HG02981 (cell line): ENCODE results near the gene KCND2.

ENCODE experiments used
- ATAC-seq: cut with Tn5 transposase; IDR thresholded peaks from one replicate; pipeline ENCODE4 v1.9.1; 2021; ENCODE audit warnings: mild to moderate bottlenecking, moderate library complexity; ENCODE audit not compliant: unreplicated experiment

Gene KCND2

GRCh38 chr7:120307991-120308545, 35.1 kb downstream of the KCND2 start:
- ATAC-seq = no peak

- ATAC-seq = no peak
Observed at GRCh38 chr7:120311028-120311788, 38.2 kb downstream of the KCND2 start.

- ATAC-seq = no peak
Observed at GRCh38 chr7:120320218-120320961, 47.4 kb downstream of the KCND2 start.

- no peak for ATAC-seq
Observed at GRCh38 chr7:120327054-120327453, 54.1 kb downstream of the KCND2 start.

DNA sequence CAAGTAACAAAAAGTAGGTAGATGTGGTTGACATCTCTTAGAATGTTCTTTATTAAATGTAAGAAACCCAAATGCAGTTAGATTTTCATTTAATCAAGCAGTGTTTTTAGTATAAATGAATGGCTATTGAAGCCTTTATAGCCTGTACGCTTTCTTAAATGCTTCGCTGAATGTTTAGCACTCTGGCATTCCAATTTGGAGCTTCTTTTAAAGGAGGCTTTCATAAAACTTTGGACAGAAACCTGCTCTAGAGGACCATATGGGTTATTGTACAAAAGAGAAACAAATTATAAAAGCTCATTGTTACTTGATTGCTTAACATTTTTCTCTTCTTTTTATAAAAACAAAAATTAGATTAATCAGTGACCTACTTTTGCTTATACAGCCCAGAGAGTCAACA, 59.5 kb downstream of the KCND2 start:
- ATAC-seq = no peak

DNA sequence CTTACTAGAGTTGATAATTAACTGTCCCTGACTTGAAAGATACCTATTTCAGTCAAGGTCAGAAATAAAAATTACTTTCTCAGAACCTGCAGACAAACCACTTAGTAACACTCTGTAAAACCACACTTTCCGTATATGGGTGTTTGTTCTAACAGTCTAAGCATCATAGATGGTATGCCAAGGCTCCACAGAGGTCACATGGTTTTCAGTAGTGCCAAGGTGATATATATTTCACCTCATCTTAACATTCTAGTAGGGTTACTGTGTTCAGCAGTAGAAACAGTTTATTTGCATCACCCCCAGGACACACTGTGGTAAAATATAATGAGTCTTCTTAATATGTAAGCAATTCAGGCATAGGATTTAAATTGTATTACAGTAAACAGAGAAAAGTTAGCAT, 61.5 kb downstream of the KCND2 start:
- ATAC-seq = peak; percentile 96

DNA sequence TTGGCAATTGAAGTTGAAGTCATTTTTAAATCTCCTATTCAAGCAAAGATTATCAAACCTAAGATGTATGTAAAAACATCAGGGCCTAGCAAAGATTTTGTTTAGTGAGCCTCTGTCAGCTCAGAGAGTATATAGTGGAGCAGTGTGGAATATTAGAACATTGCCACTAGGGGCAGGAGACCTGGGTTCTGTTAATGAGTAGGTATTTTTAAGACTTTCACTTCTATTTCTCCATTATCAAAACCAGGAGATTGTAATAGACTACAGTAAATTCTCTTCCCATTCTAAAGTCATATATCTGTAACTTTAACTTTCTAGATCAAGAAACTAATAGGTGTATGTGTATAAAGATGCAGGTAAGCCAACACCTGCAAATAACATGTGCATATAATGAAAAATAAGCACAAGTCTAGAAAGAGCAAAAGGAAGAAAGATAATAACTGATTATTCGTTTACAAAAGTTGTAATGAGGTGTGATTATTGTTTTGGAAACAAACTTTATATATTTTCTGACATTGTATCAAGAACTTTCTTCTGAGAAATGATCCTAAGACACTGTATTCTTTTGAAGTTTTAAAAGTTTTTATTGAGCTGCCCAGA, 64.4 kb downstream of the KCND2 start:
- ATAC-seq = peak; percentile 44

DNA sequence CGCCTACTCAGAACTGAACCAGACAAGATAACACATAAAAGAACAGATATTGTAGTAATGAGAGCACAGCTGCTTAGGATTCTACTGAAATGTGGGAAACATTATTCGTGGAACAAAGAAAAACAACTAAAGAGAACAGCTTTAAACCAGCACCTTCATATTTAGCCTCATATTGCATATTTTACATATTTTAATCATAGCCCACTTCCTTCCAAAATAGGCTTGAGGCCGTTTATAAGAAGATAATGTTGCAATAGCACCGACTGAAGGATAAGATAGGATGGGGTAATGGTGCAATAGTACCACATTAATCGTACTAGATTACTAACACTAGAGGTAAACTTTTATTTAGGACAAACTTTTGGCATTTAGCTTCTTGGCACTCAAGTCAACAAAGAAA, 71.3 kb downstream of the KCND2 start:
- no peak for ATAC-seq

DNA sequence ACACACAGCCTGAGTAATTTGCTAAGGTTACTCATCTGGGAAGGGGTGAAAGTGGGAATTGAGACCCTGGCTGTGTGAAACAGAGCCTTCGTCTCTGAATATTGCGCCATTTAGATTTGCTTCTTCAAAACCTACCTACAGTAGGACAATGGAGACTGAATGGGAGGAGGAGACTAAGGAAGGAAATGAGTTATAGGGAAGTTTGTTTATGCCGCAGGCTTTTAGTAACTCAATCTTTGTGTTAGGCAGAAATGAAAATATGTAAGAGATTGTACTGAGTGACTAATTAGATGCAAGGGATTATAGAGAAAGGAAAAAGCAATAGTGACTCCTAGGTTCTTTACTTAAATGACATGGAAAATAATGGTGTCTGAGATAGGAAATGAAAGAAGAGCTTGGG, 80.2 kb downstream of the KCND2 start:
- ATAC-seq = no peak

GRCh38 chr7:120360918-120361317, 87.9 kb downstream of the KCND2 start:
- peak; percentile 96 for ATAC-seq

DNA sequence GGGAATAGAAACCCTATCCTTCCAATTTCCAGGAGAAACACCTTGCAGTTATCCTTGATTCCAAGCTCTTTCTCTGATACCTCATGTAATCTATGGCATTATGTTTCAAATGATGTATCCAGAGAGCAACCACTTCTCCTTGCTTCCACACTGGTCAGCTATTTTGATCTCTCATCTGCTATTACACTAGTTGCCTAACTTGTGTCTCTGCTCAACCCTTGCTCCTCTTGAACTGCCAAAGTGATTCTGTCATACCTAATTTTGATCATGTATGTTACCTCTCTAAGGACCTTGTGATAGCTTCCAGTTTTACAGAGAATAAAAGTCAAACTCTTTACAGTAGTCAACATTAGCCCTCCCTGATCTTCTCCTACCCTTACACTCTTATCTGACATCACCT, 90.4 kb downstream of the KCND2 start:
- no peak for ATAC-seq

DNA sequence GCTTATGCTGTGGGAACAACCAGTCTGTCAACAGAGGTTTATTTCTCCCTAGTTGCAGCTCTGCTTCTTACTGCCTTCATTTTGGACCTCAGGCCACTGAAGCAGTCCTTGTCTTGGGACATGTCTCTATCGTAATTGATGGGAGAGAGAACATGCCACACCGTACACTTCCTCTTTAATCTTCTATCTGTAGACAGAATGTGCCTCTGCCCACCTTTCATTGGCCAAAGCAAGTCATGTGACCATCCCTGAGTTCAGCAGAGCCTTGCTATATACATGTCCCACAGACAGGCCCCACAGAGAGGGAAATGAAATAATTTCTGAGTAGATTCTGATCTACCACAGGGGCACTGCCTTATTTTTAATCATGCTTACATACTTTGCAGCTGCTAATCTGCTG, 98.0 kb downstream of the KCND2 start:
- peak; percentile 55 for ATAC-seq

DNA sequence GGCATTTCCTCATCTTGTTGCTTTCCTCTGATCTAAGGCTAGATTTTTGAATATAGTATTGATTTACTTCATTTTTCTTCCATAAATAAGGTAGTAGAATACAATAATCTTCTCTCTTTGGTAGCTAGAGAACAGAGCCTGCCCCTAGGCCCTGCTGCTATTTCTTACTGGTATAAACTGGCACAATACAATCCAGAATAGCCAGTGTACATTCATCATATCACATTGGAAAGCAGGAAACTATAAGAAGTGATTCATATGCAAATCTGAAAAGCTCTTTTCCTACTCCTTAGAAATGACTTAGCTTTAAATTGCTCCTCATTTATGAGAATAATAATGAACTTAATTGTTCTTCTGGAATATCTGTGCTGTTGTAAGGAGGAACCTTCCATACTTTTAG, 100.2 kb downstream of the KCND2 start:
- ATAC-seq = no peak

DNA sequence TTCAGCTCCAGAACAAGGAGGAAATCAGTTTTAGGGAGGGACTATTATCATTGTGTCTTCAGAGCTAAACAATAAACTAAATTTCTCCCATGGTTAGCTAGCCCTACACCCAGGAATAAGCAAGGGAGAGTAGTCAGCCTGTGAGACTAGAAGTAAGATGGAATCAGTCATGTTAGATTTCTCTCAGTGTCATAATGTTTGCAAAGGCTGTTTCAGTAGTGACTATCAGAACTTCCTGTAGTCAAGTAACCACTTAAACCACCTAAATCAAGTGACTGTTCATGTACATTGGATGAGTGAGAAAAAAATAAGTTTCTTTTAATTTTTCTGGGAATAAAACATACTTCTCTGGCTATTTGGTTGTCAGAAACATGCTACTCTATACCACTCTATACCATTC, 121.6 kb downstream of the KCND2 start:
- peak; percentile 42 for ATAC-seq

GRCh38 chr7:120395526-120396019, 122.6 kb downstream of the KCND2 start:
- peak; percentile 93 for ATAC-seq

DNA sequence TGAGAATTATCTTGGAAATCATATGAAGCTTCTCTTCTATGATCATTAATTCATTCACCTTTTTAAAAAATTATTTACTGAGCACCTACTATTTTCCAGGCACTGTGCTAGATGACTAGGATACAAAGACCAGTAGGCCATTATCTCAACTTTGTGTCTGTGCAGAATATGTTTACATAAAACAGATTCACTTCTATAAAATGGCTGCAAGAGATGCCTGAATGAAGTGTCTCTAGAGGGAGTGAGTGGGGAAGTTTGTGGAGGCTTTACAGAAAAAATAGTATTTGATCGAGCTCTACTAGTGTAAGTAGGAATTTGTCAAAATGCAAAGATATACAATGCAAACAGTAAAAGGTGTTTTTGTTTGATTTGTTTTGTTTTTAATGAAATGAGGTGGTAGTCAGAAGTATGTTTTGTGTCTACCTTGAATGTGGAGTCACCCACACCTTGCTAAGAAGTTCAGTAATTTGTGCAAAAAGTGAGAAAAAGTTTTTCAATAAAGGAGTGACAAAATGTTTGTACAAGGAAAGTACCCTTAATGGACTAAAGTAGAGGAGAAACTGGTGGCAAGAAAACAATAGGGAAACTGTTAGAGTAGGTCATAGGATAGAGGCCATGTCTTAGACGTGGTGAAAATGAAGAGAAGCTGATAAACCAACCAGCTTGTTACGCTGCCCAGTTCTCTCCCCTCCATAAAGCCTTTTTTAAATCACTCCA, 125.5 kb downstream of the KCND2 start:
- no peak for ATAC-seq

GRCh38 chr7:120400806-120401455, 128.0 kb downstream of the KCND2 start:
- no peak for ATAC-seq

- ATAC-seq = peak; percentile 59
Observed at GRCh38 chr7:120402079-120402767, 129.2 kb downstream of the KCND2 start.

GRCh38 chr7:120402801-120403200, 129.8 kb downstream of the KCND2 start:
- ATAC-seq = no peak

GRCh38 chr7:120404042-120404441, 131.1 kb downstream of the KCND2 start:
- peak; percentile 68 for ATAC-seq
